ENCODE measurements around the gene MOB3A.

Gene MOB3A

GRCh38 chr19:2042485-2043250 lies 53.5 kb downstream of the MOB3A start:
- H3K4me3 ChIP-seq (ENCODE audit: insufficient read length, low read depth): peak overlapping the region; percentile 5
- H3K4me1 ChIP-seq (ENCODE audit: insufficient read depth, insufficient read length): peaks cover 47% of the 10 kb centered on the region
- DNase-seq (ENCODE audit: low read depth, low spot score): no peak
- H3K36me3 ChIP-seq (ENCODE audit: insufficient read depth, insufficient read length, low read length): peaks cover 86% of the 10 kb centered on the region
- H3K27me3 ChIP-seq (ENCODE audit: insufficient read depth, insufficient read length): no peaks in the 10 kb centered on the region
- H3K9ac ChIP-seq (ENCODE audit: insufficient read length, low read depth): peak overlapping the region; percentile 73
- H3K9me3 ChIP-seq (ENCODE audit: insufficient read depth, low read length): no peaks in the 10 kb centered on the region
- TF ChIP-seq SUZ12 (IDR thresholded peaks at IDR 0.05; ENCODE audit: extremely low read depth, insufficient read depth, insufficient read length) (no peak), ZNF274 (IDR thresholded peaks at IDR 0.05; ENCODE audit: low read depth, low read length) (no peak), YY1 (IDR thresholded peaks at IDR 0.05; ENCODE audit: insufficient read depth, insufficient read length) (no peak)

- H3K4me1 ChIP-seq (ENCODE audit: insufficient read depth, insufficient read length): peaks cover 41% of the 10 kb centered on the region
Observed at GRCh38 chr19:2041683-2042484, 54.2 kb downstream of the MOB3A start.

GRCh38 chr19:2041433-2041682 lies 54.8 kb downstream of the MOB3A start:
- peaks cover 79% of the 10 kb centered on the region for H3K36me3 ChIP-seq (ENCODE audit: insufficient read depth, insufficient read length, low read length)
- H3K4me1 ChIP-seq (ENCODE audit: insufficient read depth, insufficient read length): peaks cover 41% of the 10 kb centered on the region
- DNase-seq (ENCODE audit: low read depth, low spot score): no peak
- peak overlapping the region; percentile 84 for H3K9ac ChIP-seq (ENCODE audit: insufficient read length, low read depth)
- H3K4me3 ChIP-seq (ENCODE audit: insufficient read length, low read depth): no peak overlapping the region
- H3K27me3 ChIP-seq (ENCODE audit: insufficient read depth, insufficient read length): no peaks in the 10 kb centered on the region
- no peaks in the 10 kb centered on the region for H3K9me3 ChIP-seq (ENCODE audit: insufficient read depth, low read length)
- no peak for TF ChIP-seq ZNF274 (IDR thresholded peaks at IDR 0.05; ENCODE audit: low read depth, low read length)
- no peak for TF ChIP-seq YY1 (IDR thresholded peaks at IDR 0.05; ENCODE audit: insufficient read depth, insufficient read length)
- no peak for TF ChIP-seq SUZ12 (IDR thresholded peaks at IDR 0.05; ENCODE audit: extremely low read depth, insufficient read depth, insufficient read length)

More at GRCh38 chr19:2041683-2042484, 54.2 kb downstream of the MOB3A start:
- no peak for TF ChIP-seq SUZ12 (IDR thresholded peaks at IDR 0.05; ENCODE audit: extremely low read depth, insufficient read depth, insufficient read length)
- H3K9me3 ChIP-seq (ENCODE audit: insufficient read depth, low read length): no peaks in the 10 kb centered on the region
- peak overlapping the region; percentile 84 for H3K9ac ChIP-seq (ENCODE audit: insufficient read length, low read depth)
- no peaks in the 10 kb centered on the region for H3K27me3 ChIP-seq (ENCODE audit: insufficient read depth, insufficient read length)
- H3K4me3 ChIP-seq (ENCODE audit: insufficient read length, low read depth): peak overlapping the region; percentile 15
- DNase-seq (ENCODE audit: low read depth, low spot score): peak; percentile 93
- H3K36me3 ChIP-seq (ENCODE audit: insufficient read depth, insufficient read length, low read length): peaks cover 85% of the 10 kb centered on the region

DNA sequence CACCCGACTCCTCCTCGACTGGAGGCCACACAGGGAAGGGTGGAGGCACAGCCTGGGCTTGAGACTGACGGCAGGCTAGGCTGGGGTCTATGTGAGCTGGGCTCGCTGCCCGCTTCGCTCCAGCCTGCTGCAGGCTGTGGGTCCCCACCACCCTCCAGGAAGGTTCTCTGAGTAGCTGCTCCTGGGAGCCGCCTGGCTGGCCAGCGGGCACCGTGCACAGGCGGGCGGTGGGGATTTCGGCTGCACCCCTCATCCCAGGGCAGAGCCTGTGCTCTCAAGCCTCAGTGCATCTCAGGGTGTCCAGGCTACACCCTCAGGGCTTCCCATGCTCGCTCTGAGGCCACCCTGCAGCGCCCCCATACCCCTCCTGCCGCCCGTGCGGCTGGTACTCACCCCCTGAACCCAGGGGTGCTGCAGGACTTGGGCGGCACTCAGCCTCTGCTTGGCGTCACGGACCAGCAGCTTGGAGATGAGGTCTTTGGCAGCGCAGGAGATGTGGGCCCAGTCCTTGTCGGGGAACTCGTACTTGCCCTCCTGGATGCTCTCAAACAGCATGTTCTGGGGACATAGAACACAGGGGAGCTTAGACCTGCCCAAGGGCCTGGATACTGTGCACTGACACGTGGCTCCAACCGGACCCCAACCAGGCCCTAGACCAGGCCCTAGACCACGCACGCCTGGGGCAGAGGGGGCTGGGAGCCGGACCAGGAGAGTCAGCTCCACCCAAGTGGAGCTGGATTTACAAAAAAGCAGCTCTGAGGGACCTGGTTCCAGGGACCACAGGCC lies 55.3 kb downstream of the MOB3A start:
- no peak for DNase-seq (ENCODE audit: low read depth, low spot score)
- TF ChIP-seq YY1 (IDR thresholded peaks at IDR 0.05; ENCODE audit: insufficient read depth, insufficient read length): no peak
- no peak for TF ChIP-seq ZNF274 (IDR thresholded peaks at IDR 0.05; ENCODE audit: low read depth, low read length)
- no peak overlapping the region for H3K4me3 ChIP-seq (ENCODE audit: insufficient read length, low read depth)

DNA sequence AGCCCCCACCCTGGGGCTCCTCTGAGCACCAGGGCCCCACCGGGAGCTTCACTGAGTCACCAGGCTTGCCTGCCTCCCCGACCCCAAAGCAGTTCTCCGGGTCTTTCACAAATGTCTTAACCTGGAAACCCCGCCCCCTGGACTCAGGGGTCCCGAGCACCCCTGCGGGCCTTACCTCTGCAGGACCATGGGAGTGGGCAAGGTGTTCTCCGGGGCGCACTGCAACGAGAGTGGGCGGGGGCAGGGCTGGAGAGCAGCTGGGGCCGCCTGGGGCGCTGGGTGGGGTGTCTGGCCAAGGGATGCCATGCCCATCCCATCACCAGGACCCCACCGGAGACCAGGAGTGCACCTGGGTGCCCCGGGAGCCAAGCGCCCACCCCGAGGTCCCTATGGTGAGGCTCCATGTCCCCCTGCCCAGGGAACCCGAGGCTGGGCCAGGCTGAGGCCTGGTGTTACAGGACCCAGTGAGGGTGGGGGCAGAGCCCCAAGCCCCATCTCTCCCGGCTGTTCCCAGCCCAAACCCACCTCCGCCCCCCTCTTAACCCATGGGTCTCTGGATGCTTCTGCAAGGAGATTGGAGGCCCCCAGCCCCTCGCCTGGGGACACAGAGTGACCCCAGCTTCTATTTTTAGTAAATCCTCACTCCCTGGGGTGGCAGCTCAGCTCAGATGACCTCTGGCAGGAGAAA lies 56.0 kb downstream of the MOB3A start:
- peaks cover 67% of the 10 kb centered on the region for H3K36me3 ChIP-seq (ENCODE audit: insufficient read depth, insufficient read length, low read length)
- no peaks in the 10 kb centered on the region for H3K27me3 ChIP-seq (ENCODE audit: insufficient read depth, insufficient read length)
- peak overlapping the region; percentile 84 for H3K9ac ChIP-seq (ENCODE audit: insufficient read length, low read depth)
- H3K9me3 ChIP-seq (ENCODE audit: insufficient read depth, low read length): no peaks in the 10 kb centered on the region
- H3K4me3 ChIP-seq (ENCODE audit: insufficient read length, low read depth): no peak overlapping the region
- TF ChIP-seq SUZ12 (IDR thresholded peaks at IDR 0.05; ENCODE audit: extremely low read depth, insufficient read depth, insufficient read length) (no peak), ZNF274 (IDR thresholded peaks at IDR 0.05; ENCODE audit: low read depth, low read length) (no peak), YY1 (IDR thresholded peaks at IDR 0.05; ENCODE audit: insufficient read depth, insufficient read length) (no peak)
- H3K4me1 ChIP-seq (ENCODE audit: insufficient read depth, insufficient read length): peaks cover 42% of the 10 kb centered on the region
- no peak for DNase-seq (ENCODE audit: low read depth, low spot score)

More for the DNA sequence above, 55.3 kb downstream of the MOB3A start:
- Histone ChIP-seq H3K36me3 (ENCODE audit: insufficient read depth, insufficient read length, low read length) (peaks cover 74% of the 10 kb centered on the region), H3K9me3 (ENCODE audit: insufficient read depth, low read length) (no peaks in the 10 kb centered on the region), H3K9ac (ENCODE audit: insufficient read length, low read depth) (peak overlapping the region; percentile 84), H3K27me3 (ENCODE audit: insufficient read depth, insufficient read length) (no peaks in the 10 kb centered on the region), H3K4me1 (ENCODE audit: insufficient read depth, insufficient read length) (peaks cover 41% of the 10 kb centered on the region)

GRCh38 chr19:2039089-2039958 lies 56.8 kb downstream of the MOB3A start:
- Histone ChIP-seq H3K9ac (ENCODE audit: insufficient read length, low read depth) (peak overlapping the region; percentile 56), H3K4me3 (ENCODE audit: insufficient read length, low read depth) (no peak overlapping the region), H3K36me3 (ENCODE audit: insufficient read depth, insufficient read length, low read length) (peaks cover 62% of the 10 kb centered on the region), H3K27me3 (ENCODE audit: insufficient read depth, insufficient read length) (no peaks in the 10 kb centered on the region), H3K9me3 (ENCODE audit: insufficient read depth, low read length) (no peaks in the 10 kb centered on the region), H3K4me1 (ENCODE audit: insufficient read depth, insufficient read length) (peaks cover 38% of the 10 kb centered on the region)
- no peak for DNase-seq (ENCODE audit: low read depth, low spot score)
- TF ChIP-seq SUZ12 (IDR thresholded peaks at IDR 0.05; ENCODE audit: extremely low read depth, insufficient read depth, insufficient read length) (no peak), YY1 (IDR thresholded peaks at IDR 0.05; ENCODE audit: insufficient read depth, insufficient read length) (no peak), ZNF274 (IDR thresholded peaks at IDR 0.05; ENCODE audit: low read depth, low read length) (no peak)
